Caco-2 (cell line): ENCODE measurements around the gene PVALEF. TPM values are rescaled to one million over a fixed set of nuclear protein-coding genes. Genes with fewer than 3 reads are reported as not detected.

Experiments used
- BruUV-seq: library from RNA; stranded (reverse); fragments of 400-500 nt; replicated peaks from 2 replicates; lab custom pipeline; 2021; lab: Mats Ljungman, UMichigan
- CTCF ChIA-PET: fragments of 300-600 bp; sonication (Branson Sonifier 250); formaldehyde crosslinking; loops from one replicate; lab custom pipeline; 2022; ENCODE audit warnings: antibody characterized with exemption; lab: Charles Lee
- POLR2A ChIA-PET: fragments of 300-600 bp; sonication (Branson Sonifier 250); formaldehyde crosslinking; loops from one replicate; lab custom pipeline; 2022; ENCODE audit warnings: antibody characterized with exemption; lab: Charles Lee
- DNase-seq, 2 experiments: peaks; one replicate each; pipeline versions ENCODE4 v3.0.0 to v3.0.0-alpha.2; 2020 to 2022
- H3K27me3 ChIP-seq: replicated peaks from 2 replicates; pipeline ENCODE4 v1.6.0; 2011; ENCODE audit warnings: low read length; ENCODE audit not compliant: control insufficient read depth, insufficient read depth
- H3K36me3 ChIP-seq: 2 replicates; pipeline ENCODE4 v1.5.1; 2011; ENCODE audit warnings: low read length; ENCODE audit not compliant: control insufficient read depth, insufficient read depth
- H3K4me1 ChIP-seq: fragments of 250-450 bp; sonication (Bioruptor Pico); 2 replicates; pipeline ENCODE4 v1.5.1; 2020; ENCODE audit warnings: mild to moderate bottlenecking
- H3K4me3 ChIP-seq: 2 replicates; pipeline ENCODE4 v1.5.1; 2011; ENCODE audit warnings: low read depth, mild to moderate bottlenecking, control low read depth, low read length
- H3K9me3 ChIP-seq: fragments of 250-450 bp; sonication (Bioruptor Pico); 2 replicates; pipeline ENCODE4 v1.5.1; 2020; ENCODE audit warnings: mild to moderate bottlenecking, moderate library complexity
- H3K27ac Mint-ChIP-seq: one replicate; pipeline ENCODE4 v1.8.0; 2022; ENCODE audit warnings: mixed read lengths; ENCODE audit not compliant: unreplicated experiment
- H3K27me3 Mint-ChIP-seq: one replicate; pipeline ENCODE4 v1.8.0; 2022; ENCODE audit warnings: mixed read lengths; ENCODE audit not compliant: insufficient read depth, unreplicated experiment
- H3K36me3 Mint-ChIP-seq: one replicate; pipeline ENCODE4 v1.8.0; 2022; ENCODE audit warnings: mild to moderate bottlenecking, mixed read lengths; ENCODE audit not compliant: insufficient read depth, unreplicated experiment
- H3K4me1 Mint-ChIP-seq: one replicate; pipeline ENCODE4 v1.8.0; 2022; ENCODE audit warnings: low read depth, mixed read lengths; ENCODE audit not compliant: unreplicated experiment
- H3K4me3 Mint-ChIP-seq: one replicate; pipeline ENCODE4 v1.8.0; 2022; ENCODE audit warnings: mild to moderate bottlenecking, moderate library complexity, mixed read lengths; ENCODE audit not compliant: unreplicated experiment
- H3K9me3 Mint-ChIP-seq: one replicate; pipeline ENCODE4 v1.8.0; 2022; ENCODE audit warnings: mixed read lengths; ENCODE audit not compliant: unreplicated experiment
- intact Hi-C: fragments of 100-400 bp; cut with micrococcal nuclease; formaldehyde crosslinking; loops from one replicate; pipeline ENCODE4 v1.10.0; 2022; ENCODE audit not compliant: unreplicated experiment
- total RNA-seq: library from RNA; stranded (reverse); gene quantifications from 2 replicates; pipeline ENCODE4 v1.2.3, GENCODE V29; 2022
- TF ChIP-seq, protein P1 (sequence below), 2 experiments: fragments of 200-600 bp in 1 of 2; IDR thresholded peaks; 1 replicate in 1 of 2; 2 replicates in 1 of 2; pipeline versions ENCODE4 v1.5.1 to v1.8.0; 2011 to 2022; ENCODE audit warnings: antibody characterized with exemption in 1 of 2, control low read depth in 1 of 2, inconsistent platforms in 1 of 2, low read depth in 1 of 2, low read length in 1 of 2, mild to moderate bottlenecking in 1 of 2, moderate library complexity in 1 of 2; ENCODE audit not compliant: insufficient read depth in 1 of 2, severe bottlenecking in 1 of 2, unreplicated experiment in 1 of 2

The PVALEF gene
- total RNA-seq, 1 experiment from 2014 or later, result not detected

DNA sequence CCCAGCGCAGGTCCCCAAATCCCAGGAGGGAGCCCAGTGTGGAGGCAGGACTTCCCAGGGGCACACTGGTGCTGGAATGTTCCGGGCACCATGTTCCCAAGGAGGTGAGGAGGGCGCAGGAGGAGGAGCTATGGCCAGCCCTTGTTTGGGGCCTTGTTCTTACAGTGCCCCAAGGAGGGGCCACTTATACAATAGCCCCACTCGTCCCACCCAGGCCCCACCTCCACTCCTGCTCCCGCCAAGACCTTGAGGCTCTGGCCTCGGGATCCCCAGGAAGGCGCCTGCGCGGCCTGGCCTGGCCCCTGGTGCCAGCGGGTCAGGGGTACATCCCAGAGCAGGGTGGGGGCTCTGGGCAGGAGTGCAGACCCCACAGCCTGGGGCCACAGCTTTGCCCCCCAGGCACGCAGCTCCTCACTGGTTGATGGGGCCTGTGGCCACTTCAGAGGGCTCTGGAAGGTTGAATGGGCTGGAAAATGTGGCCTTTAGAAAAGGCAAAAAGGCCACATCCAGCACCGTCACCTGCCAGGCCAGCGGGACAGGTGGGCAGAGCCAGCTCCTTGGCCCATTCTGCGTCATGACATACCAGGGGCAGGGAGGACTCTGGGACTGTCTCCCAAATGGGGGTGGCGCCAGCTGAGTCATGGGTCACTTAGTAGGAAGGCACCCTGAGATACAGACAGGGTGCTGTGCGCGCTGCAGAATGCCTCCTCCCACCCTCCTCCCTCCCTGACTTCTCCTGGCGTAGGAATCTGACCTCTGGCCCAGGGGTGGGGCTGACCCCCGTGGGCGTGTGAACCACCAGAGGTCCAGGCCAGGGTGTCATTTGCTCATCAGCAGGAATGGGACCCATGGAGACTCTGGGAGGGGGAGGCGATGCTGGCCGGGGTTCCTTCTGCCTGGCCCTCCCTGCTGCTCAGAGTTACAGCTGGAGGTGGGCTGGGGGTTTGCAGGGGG lies 32.3 kb upstream of the PVALEF start:
- Mint-ChIP-seq H3K36me3 (peaks cover 7% of the 10 kb centered on the region), H3K9me3 (no peaks in the 10 kb centered on the region), H3K4me1 (peaks cover 5% of the 10 kb centered on the region), H3K4me3 (peak overlapping the region; percentile 72), H3K27me3 (no peaks in the 10 kb centered on the region), H3K27ac (peak overlapping the region; percentile 88)
- no TSS peak for BruUV-seq
- POLR2A ChIA-PET, result interaction anchor here (0.7 to 1.6 kb wide), 2 partner anchors 89 to 90 kb away, joined by 3 read pairs; no protein-coding TSS in a partner anchor
- Histone ChIP-seq H3K36me3 (no peaks in the 10 kb centered on the region), H3K4me3 (peak overlapping the region; percentile 51), H3K4me1 (peaks cover 55% of the 10 kb centered on the region), H3K9me3 (peaks cover 4% of the 10 kb centered on the region; the same call in 1 of the 2 replicates), H3K27me3 (no peaks in the 10 kb centered on the region)
- peak; percentile 83 to 96 for DNase-seq
- TF ChIP-seq, protein P1, sequence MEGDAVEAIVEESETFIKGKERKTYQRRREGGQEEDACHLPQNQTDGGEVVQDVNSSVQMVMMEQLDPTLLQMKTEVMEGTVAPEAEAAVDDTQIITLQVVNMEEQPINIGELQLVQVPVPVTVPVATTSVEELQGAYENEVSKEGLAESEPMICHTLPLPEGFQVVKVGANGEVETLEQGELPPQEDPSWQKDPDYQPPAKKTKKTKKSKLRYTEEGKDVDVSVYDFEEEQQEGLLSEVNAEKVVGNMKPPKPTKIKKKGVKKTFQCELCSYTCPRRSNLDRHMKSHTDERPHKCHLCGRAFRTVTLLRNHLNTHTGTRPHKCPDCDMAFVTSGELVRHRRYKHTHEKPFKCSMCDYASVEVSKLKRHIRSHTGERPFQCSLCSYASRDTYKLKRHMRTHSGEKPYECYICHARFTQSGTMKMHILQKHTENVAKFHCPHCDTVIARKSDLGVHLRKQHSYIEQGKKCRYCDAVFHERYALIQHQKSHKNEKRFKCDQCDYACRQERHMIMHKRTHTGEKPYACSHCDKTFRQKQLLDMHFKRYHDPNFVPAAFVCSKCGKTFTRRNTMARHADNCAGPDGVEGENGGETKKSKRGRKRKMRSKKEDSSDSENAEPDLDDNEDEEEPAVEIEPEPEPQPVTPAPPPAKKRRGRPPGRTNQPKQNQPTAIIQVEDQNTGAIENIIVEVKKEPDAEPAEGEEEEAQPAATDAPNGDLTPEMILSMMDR (IDR thresholded peaks at IDR 0.05; ENCODE audit: insufficient read depth in 1 of 2, low read depth in 1 of 2, low read length in 1 of 2, severe bottlenecking in 1 of 2, unreplicated experiment in 1 of 2), result no peak
- CTCF ChIA-PET, result interaction anchor here (1.9 kb wide), 1 partner anchor 10 kb away, joined by 6 read pairs; no protein-coding TSS in a partner anchor
- intact Hi-C loops, result loop anchor here (1.0 to 2.0 kb wide), 3 partner anchors 14 to 106 kb away; partner anchors contain the start of genes NDUFAF8 and TEPSIN

- TF ChIP-seq, protein P1 (IDR thresholded peaks at IDR 0.05; ENCODE audit: insufficient read depth in 1 of 2, low read depth in 1 of 2, low read length in 1 of 2, severe bottlenecking in 1 of 2, unreplicated experiment in 1 of 2), result no peak
- POLR2A ChIA-PET, result no interaction called here
- no peak overlapping the region for H3K4me3 Mint-ChIP-seq
- H3K36me3 Mint-ChIP-seq, result peaks cover 11% of the 10 kb centered on the region
- H3K27me3 Mint-ChIP-seq, result no peaks in the 10 kb centered on the region
- DNase-seq, result no peak
- H3K9me3 ChIP-seq, result peaks cover 12% of the 10 kb centered on the region
- BruUV-seq, result no TSS peak
- peaks cover 5% of the 10 kb centered on the region for H3K4me1 Mint-ChIP-seq
- H3K9me3 Mint-ChIP-seq, result no peaks in the 10 kb centered on the region
- H3K27ac Mint-ChIP-seq, result no peak overlapping the region
- intact Hi-C loops, result no loop called here
- CTCF ChIA-PET, result interaction anchor here (0.6 to 1.9 kb wide), 4 partner anchors 9 to 817 kb away, joined by 3 to 6 read pairs (median 4); no protein-coding TSS in a partner anchor
- no peaks in the 10 kb centered on the region for H3K36me3 ChIP-seq
- no peaks in the 10 kb centered on the region for H3K27me3 ChIP-seq
- H3K4me1 ChIP-seq, result peaks cover 55% of the 10 kb centered on the region
- H3K4me3 ChIP-seq, result no peak overlapping the region
These were observed 31.1 kb upstream of the PVALEF start for GRCh38 chr17:81134064-81134781.
